A549 (cell line): Measurements from ENCODE around the gene TBC1D22A. TPM values are rescaled to one million over a fixed set of nuclear protein-coding genes. Genes with fewer than 3 reads are reported as not detected.

ENCODE experiments used
- ATAC-seq, 2 experiments: fragments of 200-7000 bp in 1 of 2; fragments of >200 bp in 1 of 2; cut with Nextera tagmentation in 1 of 2; cut with Tn5 transposase in 1 of 2; 3 replicates each; pipeline versions ENCODE4 v1.8.0 to v1.9.1; 2018 to 2020; ENCODE audit warnings: mild to moderate bottlenecking in 1 of 2, moderate library complexity in 1 of 2
- CTCF ChIA-PET: fragments of 300-600 bp; sonication (Branson Sonifier 250); formaldehyde crosslinking; extraction: SDS; loops from one replicate; lab custom pipeline; 2021; ENCODE audit warnings: antibody characterized with exemption, inconsistent platforms; lab: Yijun Ruan, JAX
- POLR2A ChIA-PET: fragments of 350-600 bp; formaldehyde crosslinking; extraction: SDS; loops from one replicate; lab custom pipeline; 2021; ENCODE audit warnings: antibody characterized with exemption, inconsistent platforms; lab: Yijun Ruan, JAX
- DNase-seq, 2 experiments: peaks; one replicate each; pipeline versions ENCODE4 v3.0.0 to v3.0.0-alpha.2; 2011 to 2016; ENCODE audit warnings: low read depth in 1 of 2, low spot score in 1 of 2
- FAIRE-seq: peaks from 2 replicates; lab custom pipeline; 2011; peaks lifted over from hg19 to GRCh38; lab: Jason Lieb, UNC
- H3K27ac ChIP-seq, 2 experiments: fragments of >200 bp; sonication (Bioruptor Twin); formaldehyde crosslinking; 3 replicates each; pipeline ENCODE4 v1.5.1; 2016 to 2017
- H3K4me1 ChIP-seq: fragments of >200 bp; sonication (Bioruptor Twin); formaldehyde crosslinking; 3 replicates; pipeline ENCODE4 v1.6.1; 2016
- H3K4me2 ChIP-seq: fragments of >200 bp; sonication (Bioruptor Twin); formaldehyde crosslinking; 3 replicates; pipeline ENCODE4 v1.6.1; 2016
- H3K4me3 ChIP-seq: fragments of >200 bp; sonication (Bioruptor Twin); formaldehyde crosslinking; 3 replicates; pipeline ENCODE4 v1.5.1; 2016
- H3K9me3 ChIP-seq: fragments of >200 bp; sonication (Bioruptor Twin); formaldehyde crosslinking; 3 replicates; pipeline ENCODE4 v1.6.1; 2016
- BHLHE40 ChIP-seq: IDR thresholded peaks from 2 replicates; pipeline ENCODE4 v1.6.1; 2012; ENCODE audit warnings: low read depth, low read length, inconsistent platforms
- CEBPB ChIP-seq, 2 experiments: fragments of >200 bp in 1 of 2; sonication (Bioruptor Twin) in 1 of 2; formaldehyde crosslinking in 1 of 2; IDR thresholded peaks; 2 replicates each; pipeline ENCODE4 v1.6.1; 2012 to 2016
- CHD2 ChIP-seq: fragments of 150-350 bp; IDR thresholded peaks from 2 replicates; pipeline ENCODE4 v1.6.1; 2014; ENCODE audit warnings: low read length; ENCODE audit not compliant: partially characterized antibody
- CTCF ChIP-seq: fragments of >200 bp; sonication (Bioruptor Twin); formaldehyde crosslinking; IDR thresholded peaks from 3 replicates; pipeline ENCODE4 v1.5.1; 2016
- EHF ChIP-seq: fragments of 250-450 bp; sonication (Bioruptor Pico); IDR thresholded peaks from 2 replicates; pipeline ENCODE4 v1.5.0; 2020; ENCODE audit warnings: mild to moderate bottlenecking
- ELK1 ChIP-seq: fragments of 150-350 bp; IDR thresholded peaks from 2 replicates; pipeline ENCODE4 v1.6.1; 2014; ENCODE audit warnings: low read depth, mild to moderate bottlenecking, low read length
- ESRRA ChIP-seq: fragments of 150-350 bp; IDR thresholded peaks from 2 replicates; pipeline ENCODE4 v1.6.1; 2014; ENCODE audit warnings: mild to moderate bottlenecking, low read length, borderline replicate concordance
- FOSB ChIP-seq: fragments of 250-450 bp; sonication (Bioruptor Pico); IDR thresholded peaks from 2 replicates; pipeline ENCODE4 v1.5.0; 2020; ENCODE audit warnings: mild to moderate bottlenecking, moderate library complexity
- FOXS1 ChIP-seq: fragments of 250-450 bp; sonication (Bioruptor Pico); IDR thresholded peaks from 2 replicates; pipeline ENCODE4 v1.5.0; 2020; ENCODE audit warnings: mild to moderate bottlenecking, moderate library complexity
- GATA3 ChIP-seq: IDR thresholded peaks from 2 replicates; pipeline ENCODE4 v1.6.1; 2012; ENCODE audit warnings: borderline replicate concordance
- HES2 ChIP-seq: fragments of >200 bp; sonication (Bioruptor Twin); formaldehyde crosslinking; IDR thresholded peaks from 2 replicates; pipeline ENCODE4 v1.6.1; 2016
- HOXB5 ChIP-seq: fragments of 250-450 bp; sonication (Bioruptor Pico); IDR thresholded peaks from 2 replicates; pipeline ENCODE4 v1.5.0; 2020; ENCODE audit warnings: mild to moderate bottlenecking, moderate library complexity
- JUN ChIP-seq, 2 experiments: fragments of >200 bp; sonication (Bioruptor Twin); formaldehyde crosslinking; IDR thresholded peaks; 2 replicates in 1 of 2; 3 replicates in 1 of 2; pipeline ENCODE4 v1.6.1; 2016 to 2017
- JUNB ChIP-seq: fragments of >200 bp; sonication (Bioruptor Twin); formaldehyde crosslinking; IDR thresholded peaks from 2 replicates; pipeline ENCODE4 v1.6.1; 2016
- KDM5A ChIP-seq: fragments of 200-600 bp; sonication (generic); IDR thresholded peaks from 2 replicates; pipeline ENCODE4 v1.6.1; 2016; ENCODE audit warnings: antibody characterized with exemption, mild to moderate bottlenecking
- MAX ChIP-seq: IDR thresholded peaks from 2 replicates; pipeline ENCODE4 v1.6.1; 2012
- MAZ ChIP-seq: fragments of 150-350 bp; IDR thresholded peaks from 2 replicates; pipeline ENCODE4 v1.6.1; 2014; ENCODE audit warnings: antibody characterized with exemption, low read depth, low read length, borderline replicate concordance
- PHF8 ChIP-seq: fragments of 200-600 bp; sonication (generic); IDR thresholded peaks from 2 replicates; pipeline ENCODE4 v1.6.1; 2016; ENCODE audit warnings: low read depth, mild to moderate bottlenecking, antibody characterized with exemption, moderate library complexity, borderline replicate concordance
- POLR2A ChIP-seq: IDR thresholded peaks from 2 replicates; pipeline ENCODE4 v1.6.1; 2012; ENCODE audit warnings: mild to moderate bottlenecking, low read length
- RAD21 ChIP-seq, 2 experiments: fragments of >200 bp in 1 of 2; sonication (Bioruptor Twin) in 1 of 2; formaldehyde crosslinking in 1 of 2; IDR thresholded peaks in 1 of 2; conservative IDR thresholded peaks in 1 of 2; 2 replicates in 1 of 2; 3 replicates in 1 of 2; pipeline ENCODE4 v1.6.1; 2012 to 2018; ENCODE audit warnings: inconsistent platforms in 1 of 2
- REST ChIP-seq: fragments of 200-600 bp; sonication (generic); IDR thresholded peaks from 2 replicates; pipeline ENCODE4 v1.6.1; 2016; ENCODE audit warnings: antibody characterized with exemption, mild to moderate bottlenecking, moderate library complexity
- SREBF2 ChIP-seq: fragments of 450-650 bp; IDR thresholded peaks from 2 replicates; pipeline ENCODE4 v1.6.1; 2014; ENCODE audit warnings: mild to moderate bottlenecking, moderate library complexity
- TFCP2L1 ChIP-seq: fragments of 250-450 bp; sonication (Bioruptor Pico); IDR thresholded peaks from 2 replicates; pipeline ENCODE4 v1.5.0; 2021; ENCODE audit warnings: mild to moderate bottlenecking
- TP53 ChIP-seq: fragments of 250-450 bp; sonication (Bioruptor Pico); IDR thresholded peaks from 2 replicates; pipeline ENCODE4 v1.5.0; 2021; ENCODE audit warnings: mild to moderate bottlenecking, moderate library complexity
- USF2 ChIP-seq: fragments of 450-650 bp; IDR thresholded peaks from 2 replicates; pipeline ENCODE4 v1.6.1; 2014; ENCODE audit warnings: antibody characterized with exemption
- ZC3H11A ChIP-seq: fragments of 450-650 bp; IDR thresholded peaks from 2 replicates; pipeline ENCODE4 v1.6.1; 2014; ENCODE audit warnings: antibody characterized with exemption, mild to moderate bottlenecking
- WGBS: methylation state at CpG from one replicate; pipeline ENCODE4 v1.1.6; 2017; ENCODE audit errors: missing lambda C conversion rate; 5-methylcytosine and 5-hydroxymethylcytosine counted together
- polyA plus RNA-seq, 4 experiments: library from polyadenylated mRNA; depleted of rRNA in 3 of 4; stranded (reverse); fragments of >200 nt; fragmentation: RNase III in 1 of 4; extraction: RNeasy Plus Mini Kit Qiagen cat#74134 plus additional on column Dnase treatment in 1 of 4; gene quantifications; 2 replicates in 3 of 4; 3 replicates in 1 of 4; pipeline ENCODE4 v1.2.3, GENCODE V29; 2011 to 2017

Gene TBC1D22A
- polyA plus RNA-seq, 2 of the 4 experiments (the other 2 are of a cell fraction), result 8.9 to 10.8 TPM

GRCh38 chr22:46723882-46724281, 38.6 kb upstream of the TBC1D22A start:
- CTCF ChIA-PET, result interaction anchor here (0.6 to 1.8 kb wide), 3 partner anchors 15 to 160 kb away, joined by 3 to 4 read pairs (median 4); no protein-coding TSS in a partner anchor

GRCh38 chr22:46725096-46725495, 37.4 kb upstream of the TBC1D22A start:
- no peak for ATAC-seq
- DNase-seq, result no peak
- no peak for TF ChIP-seq FOSB (CRISPR knock-in tag)
- no peak for TF ChIP-seq CTCF
- no peak for TF ChIP-seq ELK1
- TF ChIP-seq CHD2, result no peak
- no peak for TF ChIP-seq EHF (CRISPR knock-in tag)
- no peak for TF ChIP-seq SREBF2
- TF ChIP-seq HES2, result no peak
- TF ChIP-seq, all 56 proteins: peak for 0
- WGBS, result 97% methylated on average over 17 of the region's 18 CpGs
- FAIRE-seq, result no peak
- Histone ChIP-seq H3K9me3 (no peaks in the 10 kb centered on the region), H3K4me3 (no peak overlapping the region), H3K27ac (no peak overlapping the region), H3K4me1 (no peaks in the 10 kb centered on the region), H3K4me2 (no peak overlapping the region)
- ChIA-PET POLR2A (no interaction called here), CTCF (interaction anchor here (0.8 kb wide), 1 partner anchor 9 kb away, joined by 3 read pairs; no protein-coding TSS in a partner anchor)

More at GRCh38 chr22:46723882-46724281, 38.6 kb upstream of the TBC1D22A start:
- no peaks in the 10 kb centered on the region for H3K9me3 ChIP-seq
- no peaks in the 10 kb centered on the region for H3K4me1 ChIP-seq
- no peak overlapping the region for H3K4me3 ChIP-seq
- H3K27ac ChIP-seq, result no peak overlapping the region
- ATAC-seq, result no peak
- DNase-seq, result no peak
- no peak overlapping the region for H3K4me2 ChIP-seq
- WGBS, result 90% methylated on average over 9 of the region's 9 CpGs
- POLR2A ChIA-PET, result no interaction called here
- no peak for TF ChIP-seq RAD21 (conservative IDR thresholded peaks at IDR 0.05 in 1 of 2, IDR thresholded peaks at IDR 0.05 in 1 of 2)
- FAIRE-seq, result no peak

GRCh38 chr22:46726066-46726985, 36.1 kb upstream of the TBC1D22A start:
- H3K4me1 ChIP-seq, result no peaks in the 10 kb centered on the region
- ChIA-PET POLR2A (no interaction called here), CTCF (interaction anchor here (0.6 kb wide), 2 partner anchors 31 to 158 kb away, joined by 3 read pairs; no protein-coding TSS in a partner anchor)
- H3K9me3 ChIP-seq, result no peaks in the 10 kb centered on the region
- DNase-seq (no peak), ATAC-seq (no peak), FAIRE-seq (no peak)
- no peak overlapping the region for H3K4me3 ChIP-seq
- no peak for TF ChIP-seq JUNB
- TF ChIP-seq GATA3, result no peak
- TF ChIP-seq FOXS1 (CRISPR knock-in tag), result no peak
- TF ChIP-seq CHD2, result no peak
- TF ChIP-seq ZC3H11A, result no peak
- TF ChIP-seq TFCP2L1 (CRISPR knock-in tag), result no peak
- TF ChIP-seq HOXB5 (CRISPR knock-in tag), result no peak
- TF ChIP-seq MAZ, result no peak
- TF ChIP-seq PHF8, result no peak
- no peak for TF ChIP-seq JUN (IDR thresholded peaks at IDR 0.05)
- no peak for TF ChIP-seq REST
- no peak for TF ChIP-seq KDM5A
- no peak for TF ChIP-seq EHF (CRISPR knock-in tag)
- TF ChIP-seq USF2, result no peak
- no peak for TF ChIP-seq POLR2A
- no peak for TF ChIP-seq BHLHE40
- no peak for TF ChIP-seq MAX
- TF ChIP-seq ESRRA, result no peak
- no peak for TF ChIP-seq CEBPB (IDR thresholded peaks at IDR 0.05)
- no peak for TF ChIP-seq TP53 (CRISPR knock-in tag)
- H3K27ac ChIP-seq, result no peak overlapping the region
- 87% methylated on average over 19 of the region's 38 CpGs for WGBS
- no peak overlapping the region for H3K4me2 ChIP-seq
